Activated T-helper 2 cell treated with anti-CD3 and anti-CD28 coated beads, Interferon-gamma antibody, Interleukin-2, Interleukin-4, amounts not matched to agents 10 μg/mL and 5 μg/mL and 100 μg/mL, durations not matched to agents 14 hours and 24 hours and 36 hours (primary cell): Measurements from ENCODE around the gene ELFN1. TPM values are rescaled to one million over a fixed set of nuclear protein-coding genes. Genes with fewer than 3 reads are reported as not detected.

Experiments used
- DNase-seq: peaks from one replicate; pipeline ENCODE4 v3.0.0; 2021; ENCODE audit warnings: low spot score
- H3K27ac Mint-ChIP-seq: one replicate; pipeline ENCODE4 v1.8.0; 2021; ENCODE audit warnings: mixed read lengths
- H3K27me3 Mint-ChIP-seq: one replicate; pipeline ENCODE4 v1.8.0; 2021; ENCODE audit warnings: low read depth, mixed read lengths
- H3K36me3 Mint-ChIP-seq: one replicate; pipeline ENCODE4 v1.8.0; 2021; ENCODE audit warnings: low read depth, mixed read lengths
- H3K4me1 Mint-ChIP-seq: one replicate; pipeline ENCODE4 v1.8.0; 2021; ENCODE audit warnings: low read depth, mixed read lengths
- H3K4me3 Mint-ChIP-seq: one replicate; pipeline ENCODE4 v1.8.0; 2021; ENCODE audit warnings: low read depth, mild to moderate bottlenecking, moderate library complexity, mixed read lengths
- H3K9me3 Mint-ChIP-seq: one replicate; pipeline ENCODE4 v1.8.0; 2021; ENCODE audit warnings: mixed read lengths
- intact Hi-C: fragments of 100-400 bp; cut with micrococcal nuclease; formaldehyde crosslinking; loops from one replicate; pipeline ENCODE4 v1.15.1; 2023
- total RNA-seq: library from RNA; stranded (reverse); gene quantifications from 2 replicates; pipeline ENCODE4 v1.2.3, GENCODE V29; 2022

The ELFN1 gene
- total RNA-seq, 1 donor from 2014 or later, result not detected

- intact Hi-C loops, result no loop called here
- peaks cover under 1% of the 10 kb centered on the region for H3K27me3 Mint-ChIP-seq
- H3K27ac Mint-ChIP-seq, result no peak overlapping the region
- no peak overlapping the region for H3K4me3 Mint-ChIP-seq
- H3K36me3 Mint-ChIP-seq, result no peaks in the 10 kb centered on the region
- DNase-seq, result no peak
- H3K4me1 Mint-ChIP-seq, result no peaks in the 10 kb centered on the region
- peaks cover 22% of the 10 kb centered on the region for H3K9me3 Mint-ChIP-seq
Observed at GRCh38 chr7:1781369-1781768, 111.3 kb downstream of the ELFN1 start.

DNA sequence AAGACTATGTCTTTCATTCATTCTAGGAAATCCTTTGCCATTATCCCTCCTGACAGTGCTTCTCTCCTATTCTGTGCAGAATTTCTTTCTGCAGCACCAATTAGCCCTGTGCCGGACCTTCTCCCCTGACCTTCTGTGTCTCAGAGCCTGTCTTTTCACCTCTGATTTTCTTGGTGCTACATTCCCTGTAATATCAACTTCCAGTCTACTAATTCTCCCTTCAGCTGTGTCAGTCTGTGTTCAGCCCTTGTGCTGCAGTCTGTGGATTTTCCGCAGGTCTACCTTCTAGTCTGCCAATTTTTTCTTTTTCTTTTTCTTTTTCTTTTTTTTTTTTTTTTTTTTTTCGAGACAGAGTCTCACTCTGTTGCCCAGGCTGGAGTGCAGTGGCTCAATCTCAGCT, 115.8 kb downstream of the ELFN1 start:
- intact Hi-C loops, result no loop called here
- no peak overlapping the region for H3K4me3 Mint-ChIP-seq
- no peaks in the 10 kb centered on the region for H3K36me3 Mint-ChIP-seq
- no peaks in the 10 kb centered on the region for H3K4me1 Mint-ChIP-seq
- peaks cover 13% of the 10 kb centered on the region for H3K9me3 Mint-ChIP-seq
- H3K27me3 Mint-ChIP-seq, result peaks cover 2% of the 10 kb centered on the region
- DNase-seq, result no peak
- no peak overlapping the region for H3K27ac Mint-ChIP-seq

DNA sequence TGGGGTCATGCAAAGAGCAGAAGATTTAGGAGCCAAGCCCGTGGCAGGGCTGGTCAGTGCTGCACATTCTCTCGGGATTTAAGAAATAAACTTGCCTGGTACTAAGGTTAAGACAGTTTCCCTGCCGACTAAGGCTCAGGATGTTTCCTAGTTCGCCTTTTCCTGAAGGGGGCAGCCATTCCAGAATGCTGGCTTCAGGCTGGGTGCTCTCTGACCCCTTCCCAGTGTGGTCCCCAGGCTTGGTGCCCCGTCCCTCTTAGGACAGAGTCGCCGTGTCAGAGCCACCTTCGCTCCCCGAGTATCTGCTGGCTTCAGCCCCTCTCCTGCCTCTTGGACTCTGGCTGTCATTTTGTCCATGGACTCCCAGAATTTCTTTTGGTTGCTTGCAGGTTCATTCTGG, 117.2 kb downstream of the ELFN1 start:
- intact Hi-C loops, result no loop called here
- Mint-ChIP-seq H3K9me3 (peaks cover 13% of the 10 kb centered on the region), H3K27ac (no peak overlapping the region), H3K27me3 (peaks cover 2% of the 10 kb centered on the region), H3K36me3 (no peaks in the 10 kb centered on the region), H3K4me1 (no peaks in the 10 kb centered on the region), H3K4me3 (no peak overlapping the region)
- DNase-seq, result no peak

DNA sequence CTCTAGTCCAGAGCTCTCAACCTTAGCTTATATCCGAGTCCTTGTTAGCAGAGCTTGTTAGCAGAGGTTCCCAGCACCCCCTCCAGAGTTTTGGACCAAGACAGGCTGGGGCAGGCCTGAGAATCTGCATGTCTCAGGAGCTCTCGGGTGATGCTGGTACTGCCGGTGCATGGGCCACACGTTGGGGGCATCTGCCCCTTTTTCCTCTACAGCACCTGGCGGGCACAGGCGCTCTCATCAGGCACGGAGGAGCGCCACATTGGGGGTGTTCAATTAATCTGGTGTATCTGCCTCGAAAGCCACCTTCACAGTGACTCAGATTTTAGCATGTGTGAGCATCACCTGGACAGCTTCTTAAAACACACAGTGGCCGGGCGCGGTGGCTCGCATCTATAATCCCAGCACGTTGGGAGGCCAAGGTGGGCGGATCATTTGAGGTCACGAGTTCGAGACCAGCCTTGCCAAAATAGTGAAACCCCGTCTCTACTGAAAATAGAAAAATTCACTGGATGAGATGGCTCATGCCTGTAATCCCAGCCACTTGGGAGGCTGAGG, 117.7 kb downstream of the ELFN1 start:
- H3K4me1 Mint-ChIP-seq, result no peaks in the 10 kb centered on the region
- intact Hi-C loops, result no loop called here
- no peak overlapping the region for H3K27ac Mint-ChIP-seq
- H3K27me3 Mint-ChIP-seq, result peaks cover 3% of the 10 kb centered on the region
- DNase-seq, result no peak
- H3K36me3 Mint-ChIP-seq, result no peaks in the 10 kb centered on the region
- H3K9me3 Mint-ChIP-seq, result peaks cover 13% of the 10 kb centered on the region
- H3K4me3 Mint-ChIP-seq, result no peak overlapping the region

- H3K4me1 Mint-ChIP-seq, result no peaks in the 10 kb centered on the region
- H3K27me3 Mint-ChIP-seq, result peaks cover 16% of the 10 kb centered on the region
- H3K4me3 Mint-ChIP-seq, result no peak overlapping the region
- peaks cover 29% of the 10 kb centered on the region for H3K9me3 Mint-ChIP-seq
- H3K36me3 Mint-ChIP-seq, result peaks cover 3% of the 10 kb centered on the region
- no peak for DNase-seq
- no peak overlapping the region for H3K27ac Mint-ChIP-seq
- intact Hi-C loops, result loop anchor here (10.0 kb wide), 1 partner anchor 550 kb away; no protein-coding TSS in a partner anchor
Observed at GRCh38 chr7:1794888-1795542, 124.9 kb downstream of the ELFN1 start.

Other genes starting within 250 kb of the ELFN1 start
- 2.1 TPM in 2 replicates for gene MICALL2, start 210.8 kb upstream of the ELFN1 start, total RNA-seq
- 86.7 and 91.0 TPM in 2 replicates for gene INTS1, start 165.9 kb upstream of the ELFN1 start, total RNA-seq
- gene MAFK, start 139.6 kb upstream of the ELFN1 start, total RNA-seq, result 29.6 and 30.4 TPM in 2 replicates
- 0.23 TPM in 1 of 2 replicates, not detected in the other for gene TMEM184A, start 114.1 kb upstream of the ELFN1 start, total RNA-seq
- 44.5 and 45.9 TPM in 2 replicates for gene PSMG3, start 100.2 kb upstream of the ELFN1 start, total RNA-seq